Stimulated activated CD8-positive, alpha-beta memory T cell treated with anti-CD3 and anti-CD28 coated beads, Interleukin-15, amount 100 ng/mL, for 24 hours (primary cell): Measurements from ENCODE around the gene TLX1.
A peak's percentile ranks its signal among the peaks of the same experiment; 100 is the strongest.
"Not testable (repeated sequence)": the region's sequence is repeated elsewhere in the genome, so short reads cannot be mapped to it uniquely, and the experiment has no call there.

ENCODE experiments used
- DNase-seq: peaks from one replicate; pipeline ENCODE4 v3.0.0-alpha.2; 2020; ENCODE audit warnings: low read depth

The TLX1 gene

GRCh38 chr10:101152316-101152715, 21.2 kb downstream of the TLX1 start:
- no peak for DNase-seq

- not testable (repeated sequence) for DNase-seq
Measured at GRCh38 chr10:101154506-101154905, 23.4 kb downstream of the TLX1 start.

GRCh38 chr10:101155896-101156295, 24.8 kb downstream of the TLX1 start:
- DNase-seq = no peak

- DNase-seq = no peak
Measured at GRCh38 chr10:101157756-101158458, 26.8 kb downstream of the TLX1 start.

- no peak for DNase-seq
Measured at GRCh38 chr10:101158459-101159058, 27.5 kb downstream of the TLX1 start.

- DNase-seq = peak; percentile 40
Measured at GRCh38 chr10:101161494-101162299, 30.6 kb downstream of the TLX1 start.

- no peak for DNase-seq
Measured at GRCh38 chr10:101162677-101163076, 31.6 kb downstream of the TLX1 start.

GRCh38 chr10:101164020-101164419, 32.9 kb downstream of the TLX1 start:
- no peak for DNase-seq

- DNase-seq = no peak
Measured at GRCh38 chr10:101165736-101166135, 34.6 kb downstream of the TLX1 start.

- DNase-seq = no peak
Measured at GRCh38 chr10:101166430-101166829, 35.3 kb downstream of the TLX1 start.

GRCh38 chr10:101172741-101173140, 41.6 kb downstream of the TLX1 start:
- no peak for DNase-seq

- no peak for DNase-seq
Measured at GRCh38 chr10:101174319-101174718, 43.2 kb downstream of the TLX1 start.

GRCh38 chr10:101176577-101176976, 45.5 kb downstream of the TLX1 start:
- no peak for DNase-seq

GRCh38 chr10:101182936-101183335, 51.8 kb downstream of the TLX1 start:
- DNase-seq = no peak

- no peak for DNase-seq
Measured at GRCh38 chr10:101183458-101184183, 52.5 kb downstream of the TLX1 start.
